ENCODE results near the gene SGMS1. TPM values are rescaled to one million over a fixed set of nuclear protein-coding genes. Genes with fewer than 3 reads are reported as not detected.

The SGMS1 gene
- total RNA-seq, 1 experiment from 2014 or later = 54.7 TPM

DNA sequence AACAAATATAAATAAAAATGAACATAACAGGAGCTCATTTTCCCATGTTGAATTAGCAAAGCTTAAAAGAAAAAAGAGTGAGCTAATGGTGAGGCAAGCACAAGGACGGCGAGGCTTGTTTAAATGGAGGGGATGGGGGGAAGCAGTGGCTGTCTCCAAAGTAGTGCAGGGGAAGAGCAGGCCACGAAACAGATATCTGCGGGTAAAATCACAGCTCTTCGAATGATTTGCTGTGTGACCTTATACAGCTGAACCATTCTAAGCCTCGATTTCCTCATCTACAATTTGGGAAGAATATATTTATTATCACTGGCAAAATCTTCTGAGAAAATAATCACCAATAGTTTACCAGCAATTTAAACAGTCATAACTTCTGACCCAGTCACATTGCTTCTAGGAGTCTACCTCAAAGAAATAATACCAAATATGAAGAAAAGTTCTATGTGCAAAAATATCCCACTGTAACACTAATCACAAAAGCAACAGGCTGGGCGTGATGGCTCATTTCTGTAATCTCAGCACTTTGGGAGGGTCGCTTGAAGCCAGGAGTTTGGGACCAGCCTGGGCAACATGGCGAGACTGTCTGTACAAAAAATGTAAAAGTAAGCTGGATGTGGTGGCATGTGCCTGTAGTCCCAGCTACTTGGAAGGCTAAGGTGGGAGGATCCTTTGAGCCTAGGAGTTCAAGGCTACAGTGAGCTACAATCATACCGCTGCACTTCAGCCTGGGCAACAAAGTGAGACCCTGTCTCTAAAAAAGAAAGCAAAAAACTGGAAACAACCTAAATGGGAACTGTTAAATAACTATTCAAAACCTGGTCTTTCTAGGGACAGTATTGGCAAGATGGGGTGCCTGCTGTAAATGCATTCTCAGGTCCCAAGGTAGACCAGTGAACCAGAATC is 309.3 kb downstream of the SGMS1 start:
- DNase-seq (ENCODE audit: low read depth) = no peak

DNA sequence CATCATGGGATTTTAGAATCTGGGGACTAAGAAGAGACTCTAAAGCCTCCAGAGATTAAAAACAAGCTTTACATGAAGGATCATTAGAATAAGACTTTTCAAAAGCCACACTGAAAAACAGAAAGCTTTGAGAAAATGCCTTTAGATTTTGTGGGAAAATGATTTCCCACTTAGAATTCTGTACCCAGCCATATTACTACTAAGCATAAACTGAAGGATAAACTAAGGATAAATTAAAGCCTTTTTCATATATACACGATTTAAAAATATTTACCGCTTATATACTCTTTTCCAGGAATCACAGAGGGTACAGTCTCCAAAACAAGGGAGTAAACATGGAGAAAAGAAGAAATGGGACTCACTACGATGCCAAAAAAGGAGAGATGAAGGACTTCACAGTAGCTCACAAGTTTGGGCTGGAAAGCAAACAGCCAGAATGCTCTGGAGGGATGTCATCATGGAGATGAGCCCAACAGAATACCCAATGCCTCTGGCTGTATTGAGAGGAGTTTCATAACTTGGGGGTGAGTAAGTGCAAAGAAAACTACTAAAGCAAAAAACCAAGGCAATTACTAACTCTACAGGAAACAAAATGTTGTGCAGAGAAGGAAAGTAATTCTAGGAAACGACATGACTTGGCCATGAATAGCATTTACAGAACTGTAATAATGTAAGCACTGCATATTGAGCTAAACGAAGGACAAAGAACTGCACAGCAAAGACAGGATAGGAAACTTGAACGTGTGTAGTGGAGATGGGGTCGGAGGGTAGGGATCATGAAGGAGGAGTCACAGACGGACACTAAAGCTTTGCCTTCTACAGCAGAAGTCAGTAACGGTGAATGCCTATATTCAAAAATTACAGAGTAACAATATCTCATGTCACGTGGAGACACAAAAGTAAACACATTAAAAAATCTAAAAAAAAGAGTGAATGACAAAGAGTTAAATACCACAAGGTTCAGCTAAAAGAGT is 311.0 kb downstream of the SGMS1 start:
- DNase-seq (ENCODE audit: low read depth) = peak; percentile 62

DNA sequence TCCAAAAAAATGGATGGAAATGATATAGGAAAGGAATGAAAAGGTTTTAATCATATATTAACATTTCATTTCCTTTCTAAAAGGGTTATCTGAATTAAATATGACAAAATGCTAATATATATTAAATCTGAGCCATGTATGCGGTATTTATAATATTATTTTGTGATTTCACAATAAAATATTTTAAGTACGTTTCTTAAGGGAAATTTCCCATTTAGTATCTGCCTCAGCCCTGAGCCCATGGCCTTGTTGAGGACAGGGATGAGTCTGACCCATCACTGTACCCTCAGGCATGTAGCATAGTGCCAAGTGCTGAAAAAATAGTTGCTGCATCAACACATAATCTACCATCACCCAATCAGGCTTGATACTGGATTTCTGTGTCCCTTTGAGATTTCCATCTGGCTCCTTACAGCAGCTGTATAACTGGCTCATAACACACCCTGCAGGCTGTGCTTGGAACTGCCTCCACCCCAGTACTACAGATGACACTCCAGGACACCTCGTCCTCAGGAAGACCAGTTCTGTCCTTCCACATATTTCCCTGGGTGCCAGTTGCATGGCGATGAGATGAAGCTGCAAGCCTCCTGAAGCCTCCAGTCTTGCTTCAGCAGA is 313.1 kb downstream of the SGMS1 start:
- DNase-seq (ENCODE audit: low read depth) = peak; percentile 43

DNA sequence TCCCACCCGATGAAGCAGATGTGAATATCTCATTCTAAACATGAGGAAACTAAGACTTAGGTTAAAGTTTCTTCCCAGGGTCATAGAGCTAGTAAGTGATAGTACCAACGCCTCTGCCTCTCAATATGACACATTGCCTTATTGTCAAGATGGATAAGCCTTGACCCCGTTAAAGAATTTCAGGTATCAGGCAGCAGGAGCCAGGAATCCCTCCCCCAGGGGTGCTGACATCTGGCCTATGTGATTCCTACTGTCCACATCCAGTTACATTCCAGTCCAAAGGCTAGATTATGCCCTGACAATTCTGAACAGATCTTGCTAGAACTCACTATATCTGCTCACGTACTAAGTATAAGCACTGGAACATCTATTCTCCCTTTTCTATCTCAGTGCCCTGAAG is 314.4 kb downstream of the SGMS1 start:
- DNase-seq (ENCODE audit: low read depth) = no peak

DNA sequence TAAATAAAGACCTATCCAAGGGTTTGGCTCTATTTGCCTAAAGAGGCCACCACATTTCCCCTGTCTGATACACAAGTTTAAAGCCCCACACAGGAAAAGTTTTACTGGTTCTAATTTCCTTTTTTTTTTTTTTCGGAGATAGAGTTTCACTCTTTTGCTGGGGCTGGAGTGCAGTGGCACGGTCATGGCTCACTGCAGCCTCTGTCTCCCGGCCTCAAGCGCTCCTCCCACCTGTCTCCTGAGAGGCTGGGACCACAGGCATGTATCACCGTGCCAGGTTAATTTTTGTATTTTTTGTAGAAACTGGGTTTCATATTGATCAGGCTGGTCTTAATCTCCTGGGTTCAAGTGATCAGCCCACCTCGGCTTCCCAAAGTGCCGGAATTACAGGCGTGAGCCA is 319.1 kb downstream of the SGMS1 start:
- no peak for DNase-seq (ENCODE audit: low read depth)

DNA sequence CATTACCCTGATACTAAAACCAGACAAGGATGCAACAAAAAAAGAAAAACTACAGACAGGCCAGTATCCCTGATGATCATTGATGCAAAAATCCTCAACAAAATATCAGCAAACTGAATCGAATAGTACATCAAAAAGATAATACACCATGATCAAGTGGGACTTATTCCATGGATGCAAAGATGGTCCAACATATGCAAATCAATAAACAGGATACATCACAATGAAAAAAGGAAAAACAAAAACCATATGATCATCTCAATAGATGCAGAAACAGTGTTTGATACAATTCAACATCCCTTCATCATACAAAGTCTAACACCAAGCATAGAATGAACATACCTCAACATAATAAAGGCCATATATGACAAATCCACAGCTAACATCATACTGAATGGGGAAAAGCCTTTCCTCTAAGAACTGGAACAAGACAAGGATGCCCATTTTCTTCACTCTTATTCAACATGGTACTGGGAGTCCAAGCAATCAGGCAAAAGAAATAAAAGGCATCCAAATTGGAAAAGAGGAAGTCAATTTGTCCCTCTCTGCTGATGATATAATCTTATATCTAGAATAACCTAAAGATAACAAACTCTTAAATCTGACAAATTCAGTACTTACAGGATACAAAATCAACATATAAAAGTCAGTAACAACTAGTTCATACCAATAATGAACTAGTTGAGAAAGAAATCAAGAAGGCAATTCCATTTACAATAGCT is 323.6 kb downstream of the SGMS1 start:
- DNase-seq (ENCODE audit: low read depth) = no peak

DNA sequence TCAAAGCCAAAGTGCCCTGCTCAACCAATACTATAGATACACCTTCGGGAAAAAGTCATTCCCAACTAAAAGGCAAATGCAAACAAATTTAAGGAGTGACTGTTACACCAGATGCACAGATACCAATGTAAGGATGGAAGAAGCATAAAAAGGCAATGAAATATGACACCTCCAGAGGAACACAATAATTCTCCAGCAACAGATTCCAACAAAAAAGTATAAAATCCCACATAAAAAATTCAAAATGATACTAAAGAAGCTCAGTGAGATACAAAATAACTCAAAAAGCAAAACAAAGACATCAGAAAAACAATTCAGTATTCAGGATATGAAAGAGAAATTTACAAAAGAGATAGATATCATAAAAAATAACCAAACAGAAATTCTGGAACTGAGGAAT is 328.4 kb downstream of the SGMS1 start:
- DNase-seq (ENCODE audit: low read depth) = no peak

DNA sequence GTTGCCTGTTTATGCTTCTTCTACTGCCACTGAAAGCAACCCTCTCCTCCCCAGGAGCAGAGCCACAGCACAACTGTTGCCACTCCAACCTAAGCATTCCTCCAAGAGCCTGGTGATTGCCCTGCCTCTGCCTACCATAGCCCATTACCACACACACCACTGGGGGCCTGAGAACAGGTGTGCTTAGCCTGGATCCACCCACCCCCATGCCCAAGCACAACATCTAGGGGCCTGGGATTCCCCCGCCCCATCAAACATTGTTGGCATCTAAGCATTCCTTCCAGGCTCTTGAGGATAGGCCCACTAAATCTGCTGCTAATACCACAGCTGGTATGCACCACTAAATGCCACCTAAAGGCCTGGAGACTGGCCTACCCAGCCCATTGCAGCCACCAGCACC is 329.2 kb downstream of the SGMS1 start:
- no peak for DNase-seq (ENCODE audit: low read depth)

DNA sequence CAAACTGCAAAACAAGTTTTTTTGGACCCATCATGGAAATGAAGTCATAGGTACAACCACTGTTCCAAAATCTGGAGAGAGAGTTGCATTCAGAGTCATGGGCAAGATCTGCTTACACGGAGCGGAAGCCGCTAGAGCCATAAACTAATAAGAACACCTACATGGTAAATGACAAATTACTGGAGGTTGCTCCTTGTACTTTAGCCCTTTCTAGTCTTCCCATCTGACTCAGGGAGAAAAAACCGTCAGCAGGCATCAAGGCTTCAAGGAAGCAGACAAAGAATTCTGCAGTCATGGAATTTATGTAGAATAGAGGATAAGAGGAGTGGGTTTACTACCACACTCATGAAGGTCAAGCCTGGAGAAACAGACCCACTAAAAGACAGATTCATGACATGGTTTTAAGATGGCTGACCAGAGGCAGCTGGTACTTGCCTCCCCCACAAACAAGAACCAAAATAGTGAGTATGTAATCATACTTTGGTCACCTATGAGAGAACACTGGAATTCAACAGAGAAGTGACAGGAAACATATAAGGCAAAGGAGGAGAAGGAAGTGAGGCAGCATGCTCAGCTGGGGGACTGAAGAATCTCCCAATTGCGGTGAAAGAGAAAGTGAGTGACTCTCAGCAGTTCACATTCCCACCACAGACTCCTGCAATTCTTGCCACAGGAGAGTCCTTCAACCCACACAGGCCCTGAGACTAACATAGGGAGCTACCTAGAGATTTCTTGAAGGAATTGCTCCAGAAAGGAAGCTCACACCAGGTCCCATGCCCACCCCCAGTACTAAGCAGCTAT is 330.0 kb downstream of the SGMS1 start:
- no peak for DNase-seq (ENCODE audit: low read depth)

DNA sequence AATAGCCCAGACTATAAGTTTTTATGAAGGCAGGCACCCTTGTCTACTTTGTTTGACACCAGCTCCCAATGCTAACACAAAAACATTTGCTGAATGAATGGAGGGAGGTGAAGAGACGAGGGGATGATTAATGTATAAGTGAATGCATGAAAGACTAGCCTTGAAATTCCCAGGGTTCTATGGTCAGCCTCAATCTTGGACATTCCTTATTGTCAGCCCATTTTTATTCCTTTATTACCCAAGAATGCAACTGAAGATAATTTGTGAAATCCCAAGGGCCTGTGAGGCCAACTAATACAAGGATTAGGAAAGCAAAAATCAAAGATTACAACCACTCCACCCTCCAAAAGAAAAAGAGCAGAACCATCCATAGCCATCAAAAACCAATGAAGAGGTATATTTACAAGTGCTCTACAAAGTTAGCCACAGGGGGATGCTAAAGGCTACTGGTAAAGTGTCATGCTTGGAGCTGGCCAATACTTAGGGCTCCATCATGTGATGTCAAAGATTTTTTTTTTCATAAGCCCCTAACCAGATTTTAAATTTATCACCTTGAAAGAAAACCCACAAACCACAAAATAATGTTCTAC is 332.4 kb downstream of the SGMS1 start:
- no peak for DNase-seq (ENCODE audit: low read depth)

DNA sequence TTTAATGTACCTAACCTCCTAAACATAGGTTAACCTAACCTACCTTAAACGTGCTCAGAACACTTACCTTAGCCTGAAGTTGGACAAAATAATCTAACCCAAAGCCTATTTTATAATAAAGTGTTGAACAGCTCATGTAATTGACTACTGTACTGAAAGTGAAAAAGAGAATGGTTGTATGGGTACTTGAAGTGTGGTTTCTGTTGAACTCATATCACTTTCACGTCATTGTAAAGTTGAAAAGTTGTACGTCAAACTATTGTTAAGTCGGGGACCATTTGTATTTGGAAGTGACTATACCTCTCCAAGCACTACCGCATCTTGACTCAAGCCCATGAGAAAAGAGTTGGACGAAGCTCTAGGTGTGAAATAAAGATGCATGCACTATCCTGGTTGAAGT is 334.6 kb downstream of the SGMS1 start:
- DNase-seq (ENCODE audit: low read depth) = no peak

DNA sequence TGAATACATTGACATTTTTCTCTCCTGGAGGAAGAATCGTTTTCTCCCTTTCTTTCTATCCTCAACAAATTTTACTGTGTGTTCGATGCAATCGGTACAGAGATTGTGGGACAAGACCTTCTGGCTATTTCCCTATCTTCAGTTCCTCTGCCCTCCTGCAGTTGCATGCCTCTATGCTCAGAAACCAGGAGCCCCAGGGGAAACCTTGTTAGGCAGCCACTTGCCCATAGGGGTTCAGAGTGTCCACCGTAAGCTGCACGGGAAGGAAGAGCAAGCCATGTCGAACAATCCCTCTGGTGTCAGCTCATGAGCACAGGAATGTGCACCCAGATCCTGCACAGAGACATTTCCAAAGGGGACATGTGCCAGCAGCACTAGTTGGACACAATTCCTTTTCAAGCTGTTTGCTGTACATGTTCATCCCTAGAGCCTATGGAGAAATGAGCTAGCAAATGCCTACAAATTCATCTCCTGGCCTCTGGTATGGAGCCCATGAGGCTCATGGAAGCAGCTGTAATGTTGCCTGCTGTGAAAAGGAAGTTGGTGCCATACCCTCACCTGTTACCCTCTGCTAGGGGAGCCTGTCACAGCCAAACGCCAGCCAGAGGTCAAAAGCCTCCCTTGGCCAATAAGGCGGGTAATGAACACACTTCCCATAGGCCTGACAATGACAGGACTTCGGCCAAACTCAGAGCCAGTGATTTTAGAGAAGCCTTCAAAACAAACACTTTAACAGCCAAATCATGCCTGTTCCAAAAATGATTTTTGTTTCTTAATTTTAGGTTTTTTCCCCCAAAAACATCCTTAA is 336.6 kb downstream of the SGMS1 start:
- DNase-seq (ENCODE audit: low read depth) = no peak

DNA sequence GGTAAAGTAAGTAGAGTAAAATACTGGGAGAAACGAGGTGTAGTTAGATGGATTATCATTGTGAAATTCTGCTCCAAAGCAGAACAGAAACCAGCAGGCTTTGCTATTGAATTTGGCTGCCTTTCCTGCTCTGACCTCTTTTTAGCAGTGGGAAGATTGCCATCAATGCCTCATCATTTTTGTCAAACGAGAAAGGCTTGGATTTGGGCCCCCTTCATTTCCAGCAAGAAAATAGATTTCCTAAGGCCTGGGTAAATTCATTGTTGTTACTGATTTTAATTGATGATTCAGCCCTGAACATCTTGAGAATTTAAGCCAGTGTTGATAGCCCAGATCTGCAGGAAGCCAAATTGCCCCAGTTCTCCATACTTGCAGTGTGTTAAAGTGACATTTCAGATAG is 337.2 kb downstream of the SGMS1 start:
- no peak for DNase-seq (ENCODE audit: low read depth)

DNA sequence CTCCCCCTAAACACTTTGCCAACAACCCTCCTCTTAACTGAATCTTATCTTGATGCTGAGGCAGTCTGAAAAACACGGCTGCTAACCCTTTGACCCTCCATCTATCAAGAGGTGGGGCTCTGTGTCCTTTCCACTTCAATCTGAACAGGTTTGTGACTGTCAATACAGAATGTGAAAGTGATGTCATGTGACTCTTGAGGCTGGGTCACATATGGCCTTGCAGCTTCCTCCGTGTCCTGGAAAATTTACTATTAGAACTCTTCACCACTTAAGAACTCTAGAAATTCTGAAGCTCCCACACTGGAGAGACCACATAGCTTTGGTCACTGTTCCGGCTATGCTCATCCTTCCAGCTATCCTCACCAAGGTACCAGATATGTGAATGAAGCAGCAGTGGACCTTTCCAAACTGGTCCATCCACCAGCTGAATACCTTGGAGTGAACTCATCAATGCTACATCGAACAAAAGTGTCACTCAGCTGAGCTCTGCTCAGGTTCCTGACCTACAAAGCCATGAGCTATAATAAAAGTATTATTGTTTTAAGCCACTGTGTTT is 341.7 kb downstream of the SGMS1 start:
- DNase-seq (ENCODE audit: low read depth) = no peak

DNA sequence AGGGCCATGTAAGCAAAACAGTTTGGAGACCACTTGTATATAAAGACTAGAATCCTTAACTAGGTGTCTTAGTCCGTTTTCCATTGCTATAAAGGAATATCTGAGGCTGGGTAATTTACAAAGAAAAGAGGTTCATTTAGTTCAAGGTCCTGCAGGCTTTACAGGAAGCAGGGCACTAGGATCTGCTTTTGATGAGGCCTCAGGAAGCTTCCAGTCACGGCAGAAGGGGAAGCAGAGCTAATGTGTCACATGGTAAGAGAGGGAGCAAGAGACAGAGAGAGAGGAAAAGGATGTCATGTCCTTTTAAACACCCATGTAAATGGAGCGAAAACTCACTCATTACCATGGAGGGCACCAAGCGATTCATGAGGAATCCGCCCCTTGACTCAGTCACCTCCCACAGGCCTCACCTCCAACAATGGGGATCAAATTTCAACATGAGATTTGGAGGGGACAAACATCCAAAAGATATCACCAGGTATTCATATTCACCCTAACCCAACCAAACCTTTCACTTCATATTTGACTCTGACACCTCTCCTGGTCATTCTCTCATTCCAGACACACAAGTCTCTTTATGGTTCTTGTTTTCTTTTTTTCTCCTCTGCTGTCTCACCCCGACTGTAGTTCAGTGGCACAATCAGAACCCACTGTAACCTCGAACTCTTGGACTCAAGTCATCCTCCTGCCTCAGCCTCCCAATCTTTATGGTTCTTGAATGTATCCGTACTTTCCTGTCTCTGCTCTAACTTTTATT is 342.4 kb downstream of the SGMS1 start:
- no peak for DNase-seq (ENCODE audit: low read depth)

DNA sequence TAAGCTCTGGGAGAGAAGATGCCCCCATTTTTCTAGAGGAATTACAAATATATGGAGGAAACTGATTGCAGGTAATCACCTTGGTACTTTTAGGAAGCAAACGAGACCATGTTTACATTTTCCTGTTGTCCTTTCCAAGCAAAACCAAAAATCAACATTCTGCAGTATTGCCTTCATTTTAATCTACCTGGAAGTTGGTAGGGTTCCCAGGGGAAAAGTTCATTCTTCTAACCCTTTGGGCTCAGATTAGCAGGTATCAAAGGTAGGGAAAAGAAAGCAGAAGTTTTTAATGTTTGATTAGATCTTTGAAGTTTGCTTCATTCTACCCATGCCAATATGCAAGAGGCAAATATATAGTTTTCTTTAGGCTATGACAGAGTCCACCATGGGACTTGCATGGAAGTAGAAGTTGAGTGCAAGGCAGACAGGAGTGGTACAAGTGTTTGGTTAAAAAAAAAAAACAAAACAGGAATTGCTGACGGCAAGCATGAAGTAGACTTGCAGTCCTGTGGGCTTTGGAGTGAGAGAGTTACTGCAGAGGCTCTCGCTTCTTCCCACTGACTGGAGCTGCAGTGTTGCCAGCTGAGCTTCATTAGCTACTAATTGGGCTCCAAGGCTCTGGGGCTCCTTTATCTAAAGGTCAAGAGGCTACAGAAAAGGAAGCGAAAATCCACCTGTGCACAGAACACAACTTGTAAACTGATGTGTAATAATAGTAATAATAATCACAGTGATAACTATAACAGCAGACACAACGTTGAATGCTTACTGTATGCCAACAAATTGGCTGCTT is 343.5 kb downstream of the SGMS1 start:
- no peak for DNase-seq (ENCODE audit: low read depth)

DNA sequence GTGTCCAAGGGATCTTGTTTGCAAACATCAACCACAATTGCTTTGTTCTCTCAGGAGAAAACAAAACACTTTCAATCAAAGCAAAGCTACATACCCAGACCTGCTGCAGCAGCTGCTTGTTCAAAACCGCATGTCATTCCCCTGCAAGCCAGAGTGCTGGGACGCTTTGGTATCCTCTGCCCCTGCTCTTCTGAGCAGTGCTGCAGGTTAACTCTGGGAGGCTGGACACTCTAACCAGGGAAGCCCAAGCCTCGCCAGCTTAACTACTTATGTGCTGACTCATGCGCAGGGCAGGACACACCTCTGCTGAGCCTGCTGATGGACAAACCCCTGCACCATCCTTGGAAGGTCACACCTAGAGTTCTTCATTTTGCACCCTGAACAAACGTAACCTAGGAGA is 344.3 kb downstream of the SGMS1 start:
- DNase-seq (ENCODE audit: low read depth) = peak; percentile 40
